Stimulated activated CD4-positive, alpha-beta T cell treated with anti-CD3 and anti-CD28 coated beads, TNF-alpha, amount 100 ng/mL, for 24 hours (primary cell): ENCODE results near the gene DISC1.

Experiments used
- DNase-seq, 3 experiments: peaks; one replicate each; pipeline ENCODE4 v3.0.0-alpha.2; 2020; ENCODE audit warnings: low read depth in 3 of 3

DISC1 gene

GRCh38 chr1:231810415-231810814, 183.8 kb downstream of the DISC1 start:
- DNase-seq = no peak

- no peak for DNase-seq
These were observed 187.4 kb downstream of the DISC1 start for GRCh38 chr1:231814021-231814420.

- DNase-seq = no peak
These were observed 187.9 kb downstream of the DISC1 start for GRCh38 chr1:231814521-231814920.

GRCh38 chr1:231817801-231818200, 191.2 kb downstream of the DISC1 start:
- DNase-seq = no peak

GRCh38 chr1:231818337-231818736, 191.7 kb downstream of the DISC1 start:
- no peak for DNase-seq

GRCh38 chr1:231821281-231821680, 194.7 kb downstream of the DISC1 start:
- DNase-seq = no peak

- no peak for DNase-seq
These were observed 195.5 kb downstream of the DISC1 start for GRCh38 chr1:231822041-231822440.

GRCh38 chr1:231826566-231826965, 200.0 kb downstream of the DISC1 start:
- DNase-seq = no peak

GRCh38 chr1:231827337-231828105, 200.9 kb downstream of the DISC1 start:
- no peak for DNase-seq

- no peak for DNase-seq
These were observed 201.8 kb downstream of the DISC1 start for GRCh38 chr1:231828182-231828920.

GRCh38 chr1:231829332-231829731, 202.7 kb downstream of the DISC1 start:
- no peak for DNase-seq

- no peak for DNase-seq
These were observed 209.8 kb downstream of the DISC1 start for GRCh38 chr1:231836227-231836893.

- DNase-seq = no peak
These were observed 211.9 kb downstream of the DISC1 start for GRCh38 chr1:231838521-231838920.

- DNase-seq = no peak
These were observed 213.4 kb downstream of the DISC1 start for GRCh38 chr1:231839999-231840398.

- no peak for DNase-seq
These were observed 215.2 kb downstream of the DISC1 start for GRCh38 chr1:231841616-231842344.

GRCh38 chr1:231842441-231842840, 215.9 kb downstream of the DISC1 start:
- no peak for DNase-seq

- no peak for DNase-seq
These were observed 218.5 kb downstream of the DISC1 start for GRCh38 chr1:231844986-231845502.

GRCh38 chr1:231847612-231848397, 221.2 kb downstream of the DISC1 start:
- no peak for DNase-seq

GRCh38 chr1:231849981-231850380, 223.4 kb downstream of the DISC1 start:
- DNase-seq = no peak

GRCh38 chr1:231850786-231851185, 224.2 kb downstream of the DISC1 start:
- no peak for DNase-seq
